AG04449 (cell line): ENCODE measurements around the gene WDR49.

Source experiments
- CTCF ChIA-PET: fragments of 350-600 bp; formaldehyde crosslinking; extraction: SDS; loops from one replicate; lab custom pipeline; 2021; ENCODE audit warnings: antibody characterized with exemption; lab: Yijun Ruan, JAX
- POLR2A ChIA-PET: fragments of 400-600, 350-600 bp; formaldehyde crosslinking; extraction: SDS; loops from one replicate; lab custom pipeline; 2020; ENCODE audit warnings: antibody characterized with exemption, inconsistent platforms; lab: Yijun Ruan, JAX
- DNase-seq: peaks from one replicate; pipeline ENCODE4 v3.0.0-alpha.2; 2010; ENCODE audit warnings: low read depth, low spot score
- H3K4me3 ChIP-seq: 2 replicates; pipeline ENCODE4 v1.5.1; 2011; ENCODE audit warnings: low read depth, mild to moderate bottlenecking, control low read depth, low read length
- CTCF ChIP-seq: IDR thresholded peaks from one replicate; pipeline ENCODE4 v1.5.1; 2011; ENCODE audit warnings: mild to moderate bottlenecking, moderate library complexity, low read length, control low read depth, inconsistent platforms; ENCODE audit not compliant: insufficient read depth; ENCODE audit errors: missing control alignments

Gene WDR49

GRCh38 chr3:167450195-167450594, 203.5 kb downstream of the WDR49 start:
- POLR2A ChIA-PET = no interaction called here
- no peak overlapping the region for H3K4me3 ChIP-seq
- CTCF ChIA-PET = no interaction called here
- DNase-seq = no peak
- TF ChIP-seq CTCF = no peak

GRCh38 chr3:167445491-167445890, 208.3 kb downstream of the WDR49 start:
- TF ChIP-seq CTCF = no peak
- ChIA-PET POLR2A (no interaction called here), CTCF (no interaction called here)
- DNase-seq = no peak
- H3K4me3 ChIP-seq = no peak overlapping the region

- CTCF ChIA-PET = no interaction called here
These were observed 212.5 kb downstream of the WDR49 start for GRCh38 chr3:167441256-167441655.

GRCh38 chr3:167437428-167438139, 216.2 kb downstream of the WDR49 start:
- CTCF ChIA-PET = no interaction called here
- no peak overlapping the region for H3K4me3 ChIP-seq
- DNase-seq = no peak
- POLR2A ChIA-PET = no interaction called here
- no peak for TF ChIP-seq CTCF

More at GRCh38 chr3:167441256-167441655, 212.5 kb downstream of the WDR49 start:
- no peak for TF ChIP-seq CTCF
- no peak for DNase-seq
- no peak overlapping the region for H3K4me3 ChIP-seq
- POLR2A ChIA-PET = no interaction called here
